ENCODE data around the gene TERB1. TPM values are rescaled to one million over a fixed set of nuclear protein-coding genes. Genes with fewer than 3 reads are reported as not detected.

The TERB1 gene, protein sequence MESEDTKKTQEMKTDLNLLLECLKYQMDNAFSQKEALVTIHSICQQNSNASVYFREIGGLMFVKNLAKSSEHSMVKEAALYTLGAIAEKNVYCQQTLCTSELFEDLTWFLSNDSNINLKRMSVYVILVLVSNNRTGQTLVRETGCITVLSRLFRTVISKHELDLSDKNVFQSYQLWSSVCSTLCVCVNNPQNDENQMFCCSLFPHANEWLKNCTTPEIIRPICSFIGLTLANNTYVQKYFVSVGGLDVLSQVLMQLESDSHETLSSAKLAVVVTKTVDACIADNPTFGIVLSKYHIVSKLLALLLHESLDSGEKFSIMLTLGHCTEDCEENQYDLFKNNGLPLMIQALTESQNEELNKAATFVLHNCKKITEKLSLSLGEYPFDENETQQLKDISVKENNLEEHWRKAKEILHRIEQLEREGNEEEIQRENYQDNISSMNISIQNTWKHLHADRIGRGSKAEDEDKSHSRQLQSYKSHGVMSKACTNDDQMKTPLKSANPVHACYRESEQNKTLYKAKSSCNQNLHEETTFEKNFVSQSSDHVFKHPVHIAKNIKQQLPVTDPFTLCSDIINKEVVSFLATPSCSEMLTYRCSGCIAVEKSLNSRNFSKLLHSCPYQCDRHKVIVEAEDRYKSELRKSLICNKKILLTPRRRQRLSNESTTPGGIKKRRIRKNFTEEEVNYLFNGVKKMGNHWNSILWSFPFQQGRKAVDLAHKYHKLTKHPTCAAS
- total RNA-seq = 0.17 TPM in 1 of 2 replicates, not detected in the other

DNA sequence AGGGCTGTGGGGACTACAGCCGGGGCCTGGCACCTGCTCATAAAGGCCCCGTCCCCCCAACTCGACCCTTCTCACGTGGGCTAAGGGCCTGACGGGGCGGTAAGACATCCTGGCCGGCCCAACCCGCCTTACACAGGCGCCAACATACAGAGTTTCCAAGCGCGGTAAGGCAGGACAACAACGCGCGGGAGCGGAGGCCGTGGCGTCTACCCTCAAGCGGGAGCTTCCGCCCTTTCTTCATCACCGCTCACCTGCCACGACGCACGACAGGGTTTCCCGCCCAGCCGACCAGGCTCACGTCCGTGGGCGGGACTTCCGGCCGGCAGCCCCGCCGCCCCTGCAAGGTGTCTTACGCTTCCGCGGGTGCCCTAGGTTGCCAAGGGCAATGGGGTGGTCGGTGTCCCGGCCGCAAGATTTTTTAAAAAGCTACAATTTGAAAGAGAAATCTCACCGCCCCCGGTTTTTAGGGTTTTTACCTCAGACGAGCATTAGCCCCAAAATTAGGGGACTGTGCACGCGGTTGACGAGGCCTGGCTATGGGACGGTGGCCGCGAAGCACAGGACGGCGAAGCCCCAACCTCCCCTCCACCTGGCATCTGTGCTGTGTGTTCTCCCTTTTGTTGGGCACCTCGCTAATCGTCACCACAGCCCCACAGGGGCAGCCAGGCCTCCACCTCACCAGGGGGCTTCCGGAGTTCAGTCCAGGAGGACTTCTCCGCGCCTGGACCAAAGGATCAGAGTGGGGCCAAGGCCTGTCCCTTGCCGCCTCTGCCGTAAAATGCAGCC lies at the start of gene TERB1:
TSS of gene TERB1 (minus strand) at position 265 of the 786 bp plus-strand sequence. CDS start 4,786 bp downstream, outside the sequence.
- DNase-seq = no peak

DNA sequence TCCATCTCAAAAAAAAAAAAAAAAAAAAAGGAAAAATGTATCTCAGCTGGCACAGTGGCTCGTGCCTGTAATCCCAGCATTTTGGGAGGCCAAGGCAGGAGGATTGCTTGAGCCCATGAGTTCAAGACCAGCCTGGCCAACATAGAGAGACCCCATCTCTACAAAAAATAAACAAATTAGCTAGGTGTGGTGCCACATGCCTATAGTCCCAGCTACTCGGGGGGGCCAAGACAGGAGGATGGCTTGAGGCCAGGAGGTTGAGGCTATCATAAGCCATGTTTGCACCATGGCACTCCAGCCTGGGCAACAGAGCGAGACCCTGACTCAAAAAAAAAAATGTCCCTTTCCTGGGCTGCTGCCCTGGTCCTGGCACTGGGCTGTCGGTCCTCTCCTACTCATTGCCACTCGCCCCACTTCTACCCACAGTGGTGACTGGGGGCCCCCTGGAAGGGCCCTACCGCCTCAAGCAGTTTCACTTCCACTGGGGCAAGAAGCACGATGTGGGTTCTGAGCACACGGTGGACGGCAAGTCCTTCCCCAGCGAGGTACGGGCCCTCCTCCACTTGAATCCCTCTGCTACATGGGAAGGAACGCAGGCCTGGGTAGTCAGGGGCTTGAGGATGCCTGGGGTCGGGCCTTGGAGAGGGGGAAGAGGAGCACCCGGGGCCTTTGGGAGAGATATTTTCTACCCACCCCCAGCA lies 48.9 kb upstream of the TERB1 start:
- no peak for DNase-seq

DNA sequence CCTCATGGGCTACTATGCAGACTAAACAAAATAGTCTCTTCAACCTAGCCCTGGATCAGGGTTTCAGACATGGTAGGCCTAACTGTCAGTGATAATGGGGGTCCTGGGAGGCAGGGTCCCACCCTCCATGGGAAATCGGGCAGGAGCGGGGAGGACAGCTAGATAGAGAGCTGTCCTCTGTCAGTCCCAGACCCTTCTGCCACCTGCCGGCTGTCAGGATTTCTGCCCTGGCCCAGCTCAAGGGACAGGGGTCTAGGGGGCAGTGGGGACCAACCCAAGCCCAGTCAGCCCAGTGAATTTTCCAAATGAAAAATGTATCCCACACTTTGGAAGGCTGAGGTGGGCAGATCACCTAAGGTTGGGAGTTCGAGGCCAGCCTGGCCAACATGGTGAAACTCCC lies 48.2 kb upstream of the TERB1 start:
- DNase-seq = no peak

DNA sequence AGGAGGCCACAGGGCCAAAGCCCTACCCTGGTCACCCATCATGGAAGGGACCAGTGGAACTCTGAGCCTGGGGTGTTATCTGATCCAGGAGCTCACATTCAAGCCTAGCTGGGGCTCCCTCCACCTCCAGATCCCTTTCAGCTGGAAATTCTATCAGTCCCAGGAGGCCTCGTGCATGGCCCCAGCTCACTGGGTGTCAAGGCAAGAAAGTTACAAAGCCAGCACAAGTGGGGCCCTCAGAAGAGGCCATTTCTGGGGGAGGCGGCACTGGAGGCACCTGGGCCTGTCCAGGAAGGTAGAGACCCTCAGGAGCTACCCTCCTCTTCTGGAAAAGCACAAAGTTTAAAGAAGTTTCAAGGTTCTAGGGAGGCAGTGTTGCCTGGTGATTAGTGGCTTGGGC lies 47.6 kb upstream of the TERB1 start:
- no peak for DNase-seq

DNA sequence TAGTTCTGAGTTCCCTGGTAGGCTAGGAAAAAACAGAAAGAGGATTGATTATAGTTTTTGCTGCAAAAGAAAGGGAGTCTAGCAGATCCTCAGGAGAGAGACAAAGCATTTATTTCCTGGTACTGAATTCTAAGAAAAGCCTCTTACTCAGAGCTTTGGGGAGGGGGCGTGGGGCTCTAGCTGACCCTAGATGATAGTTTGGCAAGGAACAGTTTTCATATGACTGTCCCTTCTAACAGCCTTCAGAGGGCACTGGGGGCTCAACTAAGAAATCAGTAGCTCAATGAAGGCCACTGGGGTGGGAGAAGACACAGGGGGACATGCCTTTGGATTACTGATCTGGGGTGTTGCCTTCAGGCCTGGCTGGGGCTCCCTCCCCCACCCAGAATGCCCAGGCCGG lies 46.8 kb upstream of the TERB1 start:
- no peak for DNase-seq

DNA sequence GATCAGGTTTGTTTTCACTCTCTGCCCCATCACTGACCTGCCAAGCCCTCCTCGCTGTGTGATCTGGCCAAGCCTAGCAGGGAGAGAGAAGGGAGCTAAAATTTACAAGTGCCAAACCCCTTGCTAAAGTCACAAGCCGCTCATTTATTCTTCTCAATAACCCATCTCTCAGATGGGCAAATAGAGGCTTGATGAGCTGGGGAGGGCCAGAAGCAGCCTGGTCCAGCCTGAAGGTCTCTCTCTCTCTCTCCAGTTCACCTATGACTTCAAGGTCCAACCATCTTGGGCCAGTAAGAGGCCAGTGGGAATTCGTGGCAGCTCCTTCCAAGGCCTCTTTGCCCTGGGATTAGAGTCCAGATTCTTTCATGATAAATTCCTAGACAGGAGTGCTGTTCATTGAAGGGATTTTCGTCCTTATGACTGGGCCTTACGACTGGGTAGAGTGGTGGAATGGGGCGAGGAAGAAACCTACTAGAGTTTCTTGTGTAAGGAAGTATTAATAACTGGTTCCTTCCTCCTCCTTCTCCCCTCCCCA lies 46.2 kb upstream of the TERB1 start:
- no peak for DNase-seq

DNA sequence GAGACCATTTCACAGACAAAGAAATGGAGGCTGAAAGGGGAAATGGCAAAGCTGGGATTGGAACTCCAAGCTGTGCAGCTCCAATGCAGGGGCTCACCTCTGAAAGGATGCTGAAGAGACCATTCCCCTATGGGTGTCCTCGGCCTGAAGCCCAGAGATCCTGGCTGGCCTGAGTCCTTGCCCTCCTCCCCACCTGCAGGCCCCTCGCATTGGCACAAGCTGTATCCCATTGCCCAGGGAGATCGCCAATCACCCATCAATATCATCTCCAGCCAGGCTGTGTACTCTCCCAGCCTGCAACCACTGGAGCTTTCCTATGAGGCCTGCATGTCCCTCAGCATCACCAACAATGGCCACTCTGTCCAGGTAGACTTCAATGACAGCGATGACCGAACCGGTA lies 45.4 kb upstream of the TERB1 start:
- no peak for DNase-seq

DNA sequence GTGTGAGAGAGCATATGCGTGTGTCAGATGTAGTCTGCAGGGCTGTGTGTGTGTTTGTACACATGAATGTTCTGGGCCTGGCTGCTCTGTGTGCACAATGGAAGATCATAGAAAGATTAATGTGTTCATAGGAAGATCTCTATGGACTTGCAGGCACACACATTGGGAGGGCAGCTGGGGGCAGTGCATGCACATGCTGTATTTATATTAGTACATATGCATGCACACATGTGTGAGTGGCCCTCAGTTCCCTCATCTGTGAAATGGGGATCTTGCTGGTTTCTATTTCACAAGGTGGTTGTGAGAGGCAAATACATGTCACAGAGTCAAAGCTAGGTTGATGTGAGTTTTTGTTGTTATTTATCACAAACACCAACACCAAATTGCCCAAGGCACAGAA lies 44.9 kb upstream of the TERB1 start:
- DNase-seq = no peak

DNA sequence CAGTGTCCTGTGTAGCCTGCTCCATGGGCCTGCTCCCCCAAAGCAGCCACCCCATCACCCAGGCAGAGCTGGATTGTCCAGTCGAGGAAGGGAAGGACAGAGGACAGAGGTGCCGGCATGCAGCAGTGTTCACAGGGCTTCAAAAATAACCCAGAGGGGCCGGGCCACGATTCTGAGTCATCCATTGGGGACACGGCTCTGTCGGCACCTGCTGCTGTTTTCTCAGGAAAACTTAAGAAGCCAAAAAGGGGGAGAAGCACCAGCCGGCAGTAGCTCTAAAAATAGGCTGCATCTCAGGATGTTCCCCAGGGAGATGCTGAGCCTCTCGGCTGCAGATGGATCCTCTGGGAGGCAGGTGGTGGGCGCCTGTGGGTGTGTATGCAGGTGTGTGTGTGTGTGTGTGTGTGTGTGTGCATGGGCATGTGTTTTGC lies 44.4 kb upstream of the TERB1 start:
- no peak for DNase-seq

DNA sequence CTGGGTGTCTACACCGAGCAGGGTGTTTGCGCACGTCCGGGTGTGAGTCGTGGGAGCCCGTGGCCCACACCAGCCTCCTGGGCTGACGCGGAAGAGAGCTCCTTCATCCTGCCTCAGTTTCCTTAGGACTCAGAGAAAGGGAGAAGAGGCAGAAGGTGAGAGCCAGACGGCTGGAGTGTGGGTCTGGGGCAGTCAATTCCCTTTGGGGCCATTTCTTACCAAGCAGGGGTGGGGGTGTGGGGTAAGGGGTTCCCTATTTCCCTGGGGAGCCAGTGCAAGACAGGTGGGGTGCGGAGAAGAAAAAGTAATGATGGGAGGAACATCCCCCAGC lies 43.7 kb upstream of the TERB1 start:
- DNase-seq = no peak

DNA sequence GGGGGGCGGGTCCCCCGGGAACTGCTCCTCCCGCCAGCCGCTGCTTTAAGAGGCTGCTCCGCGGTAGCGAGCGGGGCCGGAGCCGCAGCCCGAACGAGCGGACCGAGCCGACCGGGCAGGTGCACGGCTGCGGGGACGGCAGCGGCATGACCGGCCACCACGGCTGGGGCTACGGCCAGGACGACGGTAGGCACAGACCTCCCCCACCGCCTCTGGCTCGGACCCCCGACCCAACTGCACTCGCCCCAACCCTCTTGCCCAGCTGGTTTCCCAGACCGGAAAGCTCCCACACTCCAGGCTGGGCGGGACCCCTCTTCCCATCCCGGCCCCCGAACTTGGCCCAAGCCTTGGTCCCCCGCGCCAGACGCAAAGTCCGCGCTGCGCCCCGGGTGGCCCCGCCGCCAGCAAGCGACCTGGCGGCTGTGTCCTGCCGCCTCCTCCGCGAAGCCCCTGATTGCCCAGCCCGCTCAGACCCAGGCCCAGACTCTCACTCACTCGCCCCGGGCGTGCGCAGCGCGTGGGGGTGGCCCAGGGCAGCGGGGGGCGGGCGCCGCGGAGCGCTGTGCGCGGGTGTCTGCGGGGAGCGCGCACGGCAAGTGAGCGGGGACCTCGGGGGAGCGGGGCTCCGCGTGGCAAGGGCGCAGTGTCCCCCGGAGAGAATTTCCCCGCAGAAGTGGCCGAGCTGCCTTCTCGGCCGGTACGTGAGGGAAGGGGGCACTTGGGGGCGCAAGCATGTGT lies 43.1 kb upstream of the TERB1 start, which contains the start of gene CA7:
TSS of gene CA7 (plus strand) at position 73 of the 738 bp plus-strand sequence. CDS start at position 147, 74 bp downstream.
- no peak for DNase-seq

DNA sequence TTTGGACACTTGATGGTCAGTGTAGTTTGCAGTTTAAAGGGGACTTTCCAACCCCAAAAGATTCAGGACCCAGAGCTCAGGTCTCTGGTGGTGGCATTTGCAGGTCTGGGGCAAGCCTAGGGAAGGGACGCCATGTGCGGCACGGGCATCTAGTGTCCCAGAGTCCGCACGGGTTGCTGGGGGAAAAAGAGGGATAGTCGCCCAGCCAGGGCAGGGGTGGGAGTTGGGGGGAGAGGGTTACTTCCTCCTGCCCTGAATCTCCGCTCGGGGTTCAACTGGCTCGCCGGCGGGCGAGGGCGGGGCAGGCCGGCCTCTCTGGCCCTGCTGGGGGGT lies 42.6 kb upstream of the TERB1 start:
- DNase-seq = no peak

DNA sequence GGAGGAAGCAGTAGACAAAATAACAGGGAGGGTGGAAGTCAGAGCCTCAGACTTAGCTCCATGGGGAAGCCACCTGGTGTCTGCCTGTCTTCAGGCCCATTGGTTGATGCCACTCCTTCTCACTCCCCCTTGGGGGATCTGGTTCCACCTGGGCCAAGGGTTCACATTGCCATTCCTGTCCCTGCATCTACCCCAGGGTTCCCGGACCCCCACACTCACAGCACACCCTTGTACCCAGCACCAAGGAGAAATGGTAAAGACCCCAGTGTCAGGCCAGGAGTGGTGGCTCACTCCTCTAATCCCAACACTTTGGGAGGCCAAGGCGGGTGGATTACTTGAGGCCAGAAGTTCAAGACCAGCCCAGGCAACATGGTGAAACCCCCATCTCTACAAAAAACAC lies 41.8 kb upstream of the TERB1 start:
- no peak for DNase-seq

DNA sequence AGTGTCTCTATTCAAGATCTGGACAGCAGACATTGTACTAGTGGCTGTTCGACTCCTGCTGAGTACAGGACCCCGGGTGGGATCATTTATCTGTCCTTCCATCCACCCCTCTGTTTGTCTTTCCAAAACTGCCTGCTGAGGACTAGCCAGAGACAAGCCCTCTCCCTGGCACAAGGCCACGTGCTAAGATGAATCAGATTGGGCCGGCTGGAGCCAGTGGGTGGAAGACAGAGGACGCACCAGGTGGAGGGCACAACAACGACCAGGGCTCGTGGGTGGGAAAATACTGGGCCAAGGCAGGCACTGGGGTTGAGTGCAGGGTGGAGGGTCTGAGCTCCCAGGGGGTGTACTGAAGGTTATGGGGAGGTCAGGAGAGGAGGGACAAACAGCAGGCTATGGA lies 41.4 kb upstream of the TERB1 start:
- DNase-seq = no peak

DNA sequence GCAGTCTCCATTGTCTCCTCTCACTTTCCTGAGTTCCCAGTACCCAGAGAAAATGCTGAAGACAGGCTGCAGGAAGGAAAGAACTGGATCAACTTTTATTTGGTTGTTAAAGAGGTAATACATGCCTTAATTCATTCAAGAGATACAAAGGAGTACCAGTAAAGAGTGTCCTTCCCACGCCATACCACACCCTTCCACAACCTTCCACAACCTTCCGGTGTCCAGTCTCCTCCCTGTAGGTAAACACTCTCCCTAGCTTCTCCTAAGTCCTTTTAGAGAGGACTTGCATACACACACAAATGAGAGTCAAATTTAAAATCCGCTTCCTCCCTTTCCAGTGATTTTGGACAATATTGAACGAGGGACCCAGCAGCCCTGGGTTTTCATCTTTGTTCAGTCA lies 40.0 kb upstream of the TERB1 start:
- no peak for DNase-seq

DNA sequence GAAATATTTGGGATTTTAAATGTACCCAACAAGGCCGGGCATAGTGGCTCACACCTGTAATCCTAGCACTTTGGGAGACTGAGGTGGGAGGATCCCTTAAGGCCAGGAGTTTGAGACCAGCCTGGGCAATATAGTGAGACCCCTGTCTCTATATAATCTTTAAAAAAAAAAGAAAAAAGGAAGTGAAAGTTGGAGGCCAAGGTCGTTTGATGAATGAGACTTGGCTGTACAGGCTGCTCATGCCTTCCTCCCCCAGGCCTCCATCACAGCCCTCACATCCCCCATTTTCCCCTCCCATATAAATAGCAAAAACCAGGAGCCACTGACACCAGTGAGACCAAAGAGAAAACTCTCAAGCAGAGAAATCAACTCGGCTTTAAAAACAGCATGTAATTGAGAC lies 39.5 kb upstream of the TERB1 start:
- DNase-seq = no peak

DNA sequence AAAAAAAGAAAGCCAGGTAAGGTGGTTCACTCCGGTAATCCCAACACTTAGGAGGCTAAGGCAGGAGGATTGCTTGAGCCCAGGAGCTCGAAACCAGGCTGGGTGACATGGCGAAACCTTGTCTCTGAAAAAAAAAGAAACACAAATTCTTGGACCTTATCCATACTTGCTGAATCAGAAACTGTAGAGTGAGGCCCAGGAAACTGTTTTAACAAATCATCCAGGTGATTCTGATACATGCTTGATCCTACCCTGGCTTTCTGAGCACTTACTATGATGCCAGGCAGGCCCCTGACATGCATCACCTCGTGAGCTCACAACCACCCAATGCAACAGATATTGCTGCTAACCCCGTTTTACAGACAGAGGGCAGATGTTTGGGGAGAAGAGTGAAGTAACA lies 33.4 kb upstream of the TERB1 start:
- no peak for DNase-seq

DNA sequence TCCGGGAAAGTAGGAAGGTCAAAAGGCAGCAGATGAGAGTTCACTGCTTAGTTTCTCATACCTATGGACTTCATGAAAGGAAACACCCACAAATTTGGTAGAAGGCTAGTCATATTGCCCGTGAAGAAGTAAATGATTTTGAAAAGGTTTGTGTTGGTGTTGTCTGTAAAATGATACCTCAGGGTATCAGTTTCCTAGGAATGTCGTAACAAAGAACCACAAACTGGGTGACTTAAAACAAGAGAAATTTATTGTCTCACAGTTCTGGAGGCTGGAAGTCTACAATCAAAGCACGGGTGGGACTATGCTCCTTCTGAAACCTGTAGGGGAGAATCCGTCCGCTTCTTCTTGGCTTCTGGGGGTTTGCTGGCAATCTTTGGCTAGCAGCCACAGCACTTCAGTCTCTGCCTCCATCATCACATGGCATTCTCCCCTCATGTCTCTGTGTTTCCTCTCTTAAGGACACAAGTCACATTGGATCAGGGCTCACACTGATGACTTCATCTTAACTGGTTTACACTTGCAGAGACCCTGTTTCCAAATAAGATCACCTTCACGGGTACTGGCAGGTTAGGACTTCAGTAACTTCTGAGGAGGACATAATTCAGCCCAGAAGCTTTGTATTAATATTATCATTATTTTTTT lies 31.4 kb upstream of the TERB1 start:
- no peak for DNase-seq

DNA sequence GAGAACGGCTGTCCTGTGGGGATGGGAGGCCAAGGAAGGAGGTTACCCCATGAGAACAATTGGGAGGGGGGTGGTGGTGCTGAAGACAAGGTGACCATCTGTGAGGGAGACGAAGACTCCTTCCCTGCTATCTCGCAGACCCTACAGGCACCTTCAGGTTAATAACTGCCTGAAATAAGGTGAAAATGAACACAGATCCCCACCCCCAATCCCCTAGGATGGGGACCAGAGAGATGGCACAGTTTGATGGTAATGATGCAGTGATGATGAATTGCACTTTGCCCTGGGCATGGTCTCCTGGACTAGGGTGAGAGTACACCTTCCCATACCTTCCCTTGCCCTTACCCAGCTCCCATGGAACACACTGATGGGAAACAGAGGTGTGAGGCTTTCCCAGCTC lies 30.8 kb upstream of the TERB1 start:
- no peak for DNase-seq

DNA sequence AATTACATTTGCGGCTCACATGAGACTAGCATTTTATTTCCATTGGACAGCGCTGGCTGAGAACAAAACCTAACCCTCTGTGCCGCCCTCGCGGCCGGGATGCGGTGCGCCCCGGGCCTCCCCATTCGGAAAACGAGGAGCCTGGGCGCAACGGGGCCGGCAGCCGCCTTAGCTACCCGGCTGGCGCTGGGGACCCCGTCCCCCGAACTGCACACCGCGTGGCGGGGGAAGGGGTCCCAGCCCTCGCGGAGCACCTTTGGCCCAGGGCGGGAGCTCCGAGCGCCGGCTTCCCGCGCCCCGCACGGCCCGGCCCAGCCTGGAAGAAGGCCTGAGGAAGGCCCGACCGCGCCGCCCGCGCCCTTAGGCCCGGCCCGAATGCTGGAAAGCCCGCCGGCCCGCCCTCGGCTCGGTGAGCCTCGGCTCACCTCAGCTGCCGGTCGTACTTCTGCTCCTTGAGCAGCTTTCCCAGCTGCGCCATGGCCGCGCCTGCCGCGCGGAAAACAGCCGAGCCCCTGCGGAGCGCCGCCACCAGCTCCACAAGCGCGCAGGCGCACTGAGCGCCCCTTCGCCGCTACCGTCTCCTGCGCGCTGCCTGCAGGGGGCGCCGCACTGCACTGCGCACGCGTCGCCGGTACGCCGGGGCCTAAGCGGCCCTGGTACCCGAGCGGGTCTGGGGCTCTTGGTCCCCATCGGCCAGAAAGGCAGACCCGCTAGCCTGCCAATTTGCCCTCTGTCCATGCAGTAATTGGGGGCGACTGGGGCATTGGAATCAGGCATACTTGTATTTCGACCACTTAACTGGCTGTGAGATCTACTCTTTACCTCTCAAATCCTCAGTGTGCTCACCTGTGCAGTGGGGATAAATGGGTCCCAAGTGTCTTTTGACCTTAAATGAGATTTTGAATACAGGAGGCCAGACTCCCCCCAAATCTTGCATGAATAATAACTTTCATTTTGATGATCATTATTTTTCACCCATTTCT lies 29.3 kb upstream of the TERB1 start, which contains the start of gene NAE1:
TSS of gene NAE1 (minus strand) at position 555 of the 983 bp plus-strand sequence. CDS start at position 478, 77 bp downstream.
- DNase-seq = peak; percentile 93

All from dermis blood vessel endothelial cell (primary cell).